PC-9 (cell line): Measurements from ENCODE around the gene CNPY4. TPM values are rescaled to one million over a fixed set of nuclear protein-coding genes. Genes with fewer than 3 reads are reported as not detected.

Experiments used
- BruUV-seq: library from RNA; stranded (reverse); fragments of 400-500 nt; replicated peaks from 2 replicates; lab custom pipeline; 2021; lab: Mats Ljungman, UMichigan
- CTCF ChIA-PET: fragments of 300-600 bp; sonication (Branson Sonifier 250); formaldehyde crosslinking; loops from one replicate; lab custom pipeline; 2022; ENCODE audit warnings: antibody characterized with exemption; lab: Charles Lee
- POLR2A ChIA-PET: fragments of 300-600 bp; sonication (Branson Sonifier 250); formaldehyde crosslinking; loops from one replicate; lab custom pipeline; 2022; ENCODE audit warnings: antibody characterized with exemption; ENCODE audit not compliant: unreplicated experiment; lab: Charles Lee
- DNase-seq, 2 experiments: peaks; one replicate each; pipeline versions ENCODE4 v3.0.0 to v3.0.0-alpha.2; 2015 to 2022; ENCODE audit warnings: mixed read lengths in 1 of 2
- H2AFZ ChIP-seq: fragments of 200-600 bp; sonication (generic); 2 replicates; pipeline ENCODE4 v1.8.1; 2017; ENCODE audit warnings: antibody characterized with exemption
- H3F3A ChIP-seq: fragments of 200-600 bp; sonication (generic); 2 replicates; pipeline ENCODE4 v1.8.1; 2017; ENCODE audit warnings: antibody characterized with exemption, mild to moderate bottlenecking, low read depth; ENCODE audit not compliant: insufficient read depth
- H3K27ac ChIP-seq: fragments of 200-600 bp; sonication (generic); 2 replicates; pipeline ENCODE4 v1.6.1; 2016; ENCODE audit warnings: mixed run types
- H3K27me3 ChIP-seq: fragments of 200-600 bp; sonication (generic); 2 replicates; pipeline ENCODE4 v1.6.1; 2016; ENCODE audit warnings: low read depth, mixed run types; ENCODE audit not compliant: insufficient read depth
- H3K36me3 ChIP-seq: fragments of 200-600 bp; sonication (generic); 2 replicates; pipeline ENCODE4 v1.6.1; 2016; ENCODE audit warnings: low read depth, mixed run types
- H3K4me1 ChIP-seq: fragments of 200-600 bp; sonication (generic); replicated peaks from 2 replicates; pipeline ENCODE4 v1.6.1; 2016; ENCODE audit warnings: mixed run types; ENCODE audit not compliant: insufficient read depth
- H3K4me2 ChIP-seq: fragments of 200-600 bp; sonication (generic); 2 replicates; pipeline ENCODE4 v1.6.1; 2017; ENCODE audit warnings: mixed run types
- H3K4me3 ChIP-seq: fragments of 200-600 bp; sonication (generic); 2 replicates; pipeline ENCODE4 v1.6.1; 2016; ENCODE audit warnings: mixed run types
- H3K79me2 ChIP-seq: fragments of 200-600 bp; sonication (generic); 2 replicates; pipeline ENCODE4 v1.6.1; 2017; ENCODE audit warnings: low read depth, mixed run types
- H3K9me2 ChIP-seq: fragments of 200-600 bp; sonication (generic); 2 replicates; pipeline ENCODE4 v1.8.1; 2017; ENCODE audit warnings: mild to moderate bottlenecking; ENCODE audit not compliant: insufficient read depth
- H3K9me3 ChIP-seq: fragments of 200-600 bp; sonication (generic); 2 replicates; pipeline ENCODE4 v1.8.1; 2016; ENCODE audit warnings: low read depth; ENCODE audit not compliant: insufficient read depth
- H4K20me1 ChIP-seq: fragments of 200-600 bp; sonication (generic); 2 replicates; pipeline ENCODE4 v1.8.1; 2017; ENCODE audit not compliant: insufficient read depth
- EZH2 ChIP-seq: fragments of 200-600 bp; sonication (generic); IDR thresholded peaks from 2 replicates; pipeline ENCODE4 v1.8.0; 2017; ENCODE audit warnings: antibody characterized with exemption, low read depth
- intact Hi-C: fragments of 100-400 bp; cut with micrococcal nuclease; formaldehyde crosslinking; loops from one replicate; pipeline ENCODE4 v1.10.0; 2022; ENCODE audit not compliant: unreplicated experiment
- total RNA-seq: library from RNA; stranded (reverse); gene quantifications from 2 replicates; pipeline ENCODE4 v1.2.3, GENCODE V29; 2021
- TF ChIP-seq, protein P1 (sequence below): fragments of 200-600 bp; sonication (generic); conservative IDR thresholded peaks from 2 replicates; pipeline ENCODE4 v1.6.1; 2017; ENCODE audit warnings: mixed run types, antibody characterized with exemption, mild to moderate bottlenecking, moderate library complexity

CNPY4 gene
- total RNA-seq, 1 experiment from 2014 or later, result 10.3 TPM

- CTCF ChIA-PET, result interaction anchor here (0.5 to 0.6 kb wide), 2 partner anchors 19 to 22 kb away, joined by 4 to 15 read pairs; no protein-coding TSS in a partner anchor
- Histone ChIP-seq H3K4me1 (peaks cover 48% of the 10 kb centered on the region), H4K20me1 (peaks cover 24% of the 10 kb centered on the region), H3K27me3 (no peaks in the 10 kb centered on the region), H3K4me2 (no peak overlapping the region), H3K36me3 (peaks cover 4% of the 10 kb centered on the region; the same call in 1 of the 2 replicates), H3K27ac (no peak overlapping the region), H3K9me2 (no peaks in the 10 kb centered on the region), H3K4me3 (no peak overlapping the region), H2AFZ (no peak overlapping the region), H3K79me2 (peaks cover 45% of the 10 kb centered on the region), H3F3A (peaks cover 67% of the 10 kb centered on the region), H3K9me3 (no peaks in the 10 kb centered on the region)
- no TSS peak for BruUV-seq
- intact Hi-C loops, result no loop called here
- POLR2A ChIA-PET, result interaction anchor here (0.7 kb wide), 1 partner anchor 29 kb away, joined by 7 read pairs; no protein-coding TSS in a partner anchor
- TF ChIP-seq EZH2, result no peak
- TF ChIP-seq, protein P1, sequence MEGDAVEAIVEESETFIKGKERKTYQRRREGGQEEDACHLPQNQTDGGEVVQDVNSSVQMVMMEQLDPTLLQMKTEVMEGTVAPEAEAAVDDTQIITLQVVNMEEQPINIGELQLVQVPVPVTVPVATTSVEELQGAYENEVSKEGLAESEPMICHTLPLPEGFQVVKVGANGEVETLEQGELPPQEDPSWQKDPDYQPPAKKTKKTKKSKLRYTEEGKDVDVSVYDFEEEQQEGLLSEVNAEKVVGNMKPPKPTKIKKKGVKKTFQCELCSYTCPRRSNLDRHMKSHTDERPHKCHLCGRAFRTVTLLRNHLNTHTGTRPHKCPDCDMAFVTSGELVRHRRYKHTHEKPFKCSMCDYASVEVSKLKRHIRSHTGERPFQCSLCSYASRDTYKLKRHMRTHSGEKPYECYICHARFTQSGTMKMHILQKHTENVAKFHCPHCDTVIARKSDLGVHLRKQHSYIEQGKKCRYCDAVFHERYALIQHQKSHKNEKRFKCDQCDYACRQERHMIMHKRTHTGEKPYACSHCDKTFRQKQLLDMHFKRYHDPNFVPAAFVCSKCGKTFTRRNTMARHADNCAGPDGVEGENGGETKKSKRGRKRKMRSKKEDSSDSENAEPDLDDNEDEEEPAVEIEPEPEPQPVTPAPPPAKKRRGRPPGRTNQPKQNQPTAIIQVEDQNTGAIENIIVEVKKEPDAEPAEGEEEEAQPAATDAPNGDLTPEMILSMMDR, result no peak
- DNase-seq, result no peak
These were observed 33.7 kb downstream of the CNPY4 start for GRCh38 chr7:100152937-100153666.

DNA sequence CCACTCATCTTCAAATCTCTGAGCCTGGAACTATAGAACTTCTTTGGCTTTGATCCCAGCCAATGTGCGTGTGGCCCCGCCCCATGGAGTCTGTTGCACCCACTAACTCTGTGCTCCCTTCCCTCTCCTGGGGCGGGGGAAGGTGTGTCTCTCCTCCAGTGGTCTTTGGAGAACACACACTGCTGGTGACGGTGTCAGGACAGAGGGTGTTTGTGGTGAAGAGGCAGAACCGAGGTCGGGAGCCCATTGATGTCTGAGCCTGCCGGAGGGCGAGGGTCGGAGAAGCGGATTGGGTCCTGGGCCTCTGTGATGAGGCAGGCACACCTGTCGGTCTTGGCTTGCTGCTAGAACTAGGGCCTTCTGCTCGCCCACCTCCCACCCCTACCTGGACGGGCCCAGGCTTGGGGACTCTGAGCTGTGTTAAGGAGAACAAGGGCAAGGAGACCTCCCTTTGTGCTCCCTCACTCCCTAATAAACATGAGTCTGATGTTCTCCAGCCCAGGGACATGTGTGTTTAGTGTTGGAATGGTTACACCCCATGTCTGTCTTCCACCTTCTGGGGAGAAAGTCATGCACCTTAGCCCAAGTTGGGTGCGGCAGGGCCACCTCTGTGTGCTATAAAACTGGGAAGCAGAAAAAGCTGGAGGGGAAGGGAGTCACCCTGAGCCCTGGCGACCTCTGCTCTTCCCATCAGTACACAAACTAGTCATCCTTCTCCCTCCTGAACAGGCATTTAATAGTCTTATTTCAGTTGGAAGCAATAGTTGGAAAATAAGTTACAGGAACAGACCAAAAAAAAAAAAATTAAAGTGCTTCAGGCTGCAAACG is 34.5 kb downstream of the CNPY4 start:
- ChIA-PET CTCF (no interaction called here), POLR2A (no interaction called here)
- H3K4me2 ChIP-seq, result peak overlapping the region; percentile 11
- H2AFZ ChIP-seq, result no peak overlapping the region
- H3K27me3 ChIP-seq, result no peaks in the 10 kb centered on the region
- no TSS peak for BruUV-seq
- intact Hi-C loops, result no loop called here
- peak overlapping the region; percentile 50 for H3K27ac ChIP-seq
- peaks cover 4% of the 10 kb centered on the region; the same call in 1 of the 2 replicates for H3K36me3 ChIP-seq
- H3F3A ChIP-seq, result peaks cover 69% of the 10 kb centered on the region
- peaks cover 44% of the 10 kb centered on the region for H3K4me1 ChIP-seq
- H3K9me2 ChIP-seq, result no peaks in the 10 kb centered on the region
- H3K79me2 ChIP-seq, result peaks cover 44% of the 10 kb centered on the region
- H3K4me3 ChIP-seq, result no peak overlapping the region
- DNase-seq, result no peak
- no peaks in the 10 kb centered on the region for H3K9me3 ChIP-seq
- peaks cover 24% of the 10 kb centered on the region for H4K20me1 ChIP-seq
- no peak for TF ChIP-seq EZH2

GRCh38 chr7:100154651-100155491 is 35.4 kb downstream of the CNPY4 start:
- DNase-seq, result no peak
- intact Hi-C loops, result no loop called here

More at GRCh38 chr7:100154651-100155491, 35.4 kb downstream of the CNPY4 start:
- Histone ChIP-seq H4K20me1 (peaks cover 24% of the 10 kb centered on the region), H3K9me3 (no peaks in the 10 kb centered on the region), H3K9me2 (no peaks in the 10 kb centered on the region), H3K4me2 (peak overlapping the region; percentile 11), H3K4me3 (no peak overlapping the region), H3K79me2 (peaks cover 35% of the 10 kb centered on the region), H3K27ac (peak overlapping the region; percentile 50), H3F3A (peaks cover 73% of the 10 kb centered on the region), H3K27me3 (no peaks in the 10 kb centered on the region), H2AFZ (no peak overlapping the region), H3K4me1 (peaks cover 40% of the 10 kb centered on the region), H3K36me3 (peaks cover 4% of the 10 kb centered on the region; the same call in 1 of the 2 replicates)
- TF ChIP-seq, protein P1, result no peak
- no peak for TF ChIP-seq EZH2
- CTCF ChIA-PET, result no interaction called here
- POLR2A ChIA-PET, result no interaction called here
- BruUV-seq, result no TSS peak
